K562 (cell line): Measurements from ENCODE around the gene CUEDC2.
"Not testable (repeated sequence)": the region's sequence is repeated elsewhere in the genome, so short reads cannot be mapped to it uniquely, and the experiment has no call there.

Source experiments
- CHD4 ChIP-seq: fragments of 200-600 bp; sonication (generic); IDR thresholded peaks from 3 replicates; pipeline ENCODE4 v1.6.1; 2012; ENCODE audit warnings: low read depth, mild to moderate bottlenecking, mixed read lengths, low read length, inconsistent platforms; ENCODE audit not compliant: insufficient read depth, insufficient replicate concordance, poor library complexity, severe bottlenecking
- EP300 ChIP-seq: IDR thresholded peaks from 2 replicates; pipeline ENCODE4 v1.6.1; 2012; ENCODE audit warnings: low read length, improper control_type of control experiment
- ERF ChIP-seq: fragments of 450-650 bp; formaldehyde crosslinking; IDR thresholded peaks from 2 replicates; pipeline ENCODE4 v1.4.0; 2020; ENCODE audit warnings: mild to moderate bottlenecking, mixed read lengths
- STAG1 ChIP-seq: sonication (generic); formaldehyde crosslinking; IDR thresholded peaks from 2 replicates; pipeline ENCODE4 v1.5.0; 2020; ENCODE audit warnings: missing genetic modification reagents, borderline replicate concordance
- TBP ChIP-seq: optimal IDR thresholded peaks from 2 replicates; pipeline ENCODE3; 2011; ENCODE audit warnings: low read depth, low read length, improper control_type of control experiment
- ZNF324 ChIP-seq: fragments of 250-450 bp; sonication (Bioruptor Pico); IDR thresholded peaks from 2 replicates; pipeline ENCODE4 v1.4.0; 2020; ENCODE audit warnings: mild to moderate bottlenecking
- TF ChIP-seq, protein P1 (sequence below): sonication (generic); formaldehyde crosslinking; IDR thresholded peaks from 2 replicates; pipeline ENCODE4 v1.8.0; 2022; ENCODE audit warnings: missing genetic modification reagents, mild to moderate bottlenecking, borderline replicate concordance
- TF ChIP-seq, protein P2 (sequence below), 3 experiments: IDR thresholded peaks in 2 of 3; conservative IDR thresholded peaks in 1 of 3; 2 replicates each; pipeline ENCODE4 v1.5.1; 2011 to 2012; ENCODE audit warnings: low read length in 3 of 3, mild to moderate bottlenecking in 3 of 3, control low read depth in 2 of 3, improper control_type of control experiment in 1 of 3, inconsistent platforms in 1 of 3, low read depth in 1 of 3, mixed read lengths in 1 of 3, moderate library complexity in 1 of 3; ENCODE audit not compliant: insufficient read depth in 2 of 3
- TF ChIP-seq, protein P3 (sequence below): IDR thresholded peaks from 2 replicates; pipeline ENCODE4 v1.6.1; 2014; ENCODE audit warnings: antibody characterized with exemption

DNA sequence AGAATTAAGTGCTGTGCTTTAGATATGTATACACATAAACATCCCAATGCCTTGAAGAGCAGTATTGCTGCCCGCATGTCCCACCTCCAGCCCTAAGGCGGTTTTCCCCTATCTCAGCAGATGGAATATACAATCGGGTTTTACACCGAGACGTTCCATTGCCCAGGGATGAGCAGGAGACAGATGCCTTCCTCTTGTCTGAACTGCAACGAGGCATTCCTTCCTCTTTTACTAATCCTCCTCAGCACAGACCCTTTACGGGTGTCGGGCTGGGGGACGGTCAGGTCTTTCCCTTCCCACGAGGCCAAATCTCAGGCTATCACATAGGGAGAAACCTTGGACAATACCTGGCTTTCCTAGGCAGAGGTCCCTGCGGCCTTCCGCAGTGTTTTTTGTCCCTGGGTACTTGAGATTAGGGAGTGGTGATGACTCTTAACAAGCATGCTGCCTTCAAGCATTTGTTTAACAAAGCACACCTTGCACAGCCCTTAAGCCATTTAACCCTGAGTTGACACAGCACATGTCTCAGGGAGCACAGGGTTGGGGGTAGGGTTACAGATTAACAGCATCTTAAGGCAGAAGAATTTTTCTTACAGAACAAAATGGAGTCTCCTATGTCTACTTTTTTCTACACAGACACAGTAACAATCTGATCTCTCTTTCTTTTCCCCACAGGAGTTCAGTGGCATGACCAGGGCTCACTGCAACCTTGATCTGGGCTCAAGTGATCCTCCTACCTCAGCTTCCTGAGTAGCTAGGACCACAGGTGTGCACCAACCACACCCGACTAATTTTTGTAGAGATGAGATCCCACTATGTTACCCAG lies 22.5 kb upstream of the CUEDC2 start:
- not testable (repeated sequence) for TF ChIP-seq EP300; TBP; STAG1 (CRISPR knock-in tag); CHD4
- TF ChIP-seq ZNF324 (CRISPR knock-in tag) (peak; percentile 65), ERF (CRISPR knock-in tag) (peak; percentile 95)
- TF ChIP-seq, protein P1, sequence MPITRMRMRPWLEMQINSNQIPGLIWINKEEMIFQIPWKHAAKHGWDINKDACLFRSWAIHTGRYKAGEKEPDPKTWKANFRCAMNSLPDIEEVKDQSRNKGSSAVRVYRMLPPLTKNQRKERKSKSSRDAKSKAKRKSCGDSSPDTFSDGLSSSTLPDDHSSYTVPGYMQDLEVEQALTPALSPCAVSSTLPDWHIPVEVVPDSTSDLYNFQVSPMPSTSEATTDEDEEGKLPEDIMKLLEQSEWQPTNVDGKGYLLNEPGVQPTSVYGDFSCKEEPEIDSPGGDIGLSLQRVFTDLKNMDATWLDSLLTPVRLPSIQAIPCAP (CRISPR knock-in tag), result not testable (repeated sequence)
- TF ChIP-seq, protein P2, sequence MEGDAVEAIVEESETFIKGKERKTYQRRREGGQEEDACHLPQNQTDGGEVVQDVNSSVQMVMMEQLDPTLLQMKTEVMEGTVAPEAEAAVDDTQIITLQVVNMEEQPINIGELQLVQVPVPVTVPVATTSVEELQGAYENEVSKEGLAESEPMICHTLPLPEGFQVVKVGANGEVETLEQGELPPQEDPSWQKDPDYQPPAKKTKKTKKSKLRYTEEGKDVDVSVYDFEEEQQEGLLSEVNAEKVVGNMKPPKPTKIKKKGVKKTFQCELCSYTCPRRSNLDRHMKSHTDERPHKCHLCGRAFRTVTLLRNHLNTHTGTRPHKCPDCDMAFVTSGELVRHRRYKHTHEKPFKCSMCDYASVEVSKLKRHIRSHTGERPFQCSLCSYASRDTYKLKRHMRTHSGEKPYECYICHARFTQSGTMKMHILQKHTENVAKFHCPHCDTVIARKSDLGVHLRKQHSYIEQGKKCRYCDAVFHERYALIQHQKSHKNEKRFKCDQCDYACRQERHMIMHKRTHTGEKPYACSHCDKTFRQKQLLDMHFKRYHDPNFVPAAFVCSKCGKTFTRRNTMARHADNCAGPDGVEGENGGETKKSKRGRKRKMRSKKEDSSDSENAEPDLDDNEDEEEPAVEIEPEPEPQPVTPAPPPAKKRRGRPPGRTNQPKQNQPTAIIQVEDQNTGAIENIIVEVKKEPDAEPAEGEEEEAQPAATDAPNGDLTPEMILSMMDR (IDR thresholded peaks at IDR 0.05 in 2 of 3, conservative IDR thresholded peaks at IDR 0.05 in 1 of 3; ENCODE audit: insufficient read depth in 2 of 3, low read depth in 1 of 3, low read length in 3 of 3), result not testable (repeated sequence)
- TF ChIP-seq, protein P3, sequence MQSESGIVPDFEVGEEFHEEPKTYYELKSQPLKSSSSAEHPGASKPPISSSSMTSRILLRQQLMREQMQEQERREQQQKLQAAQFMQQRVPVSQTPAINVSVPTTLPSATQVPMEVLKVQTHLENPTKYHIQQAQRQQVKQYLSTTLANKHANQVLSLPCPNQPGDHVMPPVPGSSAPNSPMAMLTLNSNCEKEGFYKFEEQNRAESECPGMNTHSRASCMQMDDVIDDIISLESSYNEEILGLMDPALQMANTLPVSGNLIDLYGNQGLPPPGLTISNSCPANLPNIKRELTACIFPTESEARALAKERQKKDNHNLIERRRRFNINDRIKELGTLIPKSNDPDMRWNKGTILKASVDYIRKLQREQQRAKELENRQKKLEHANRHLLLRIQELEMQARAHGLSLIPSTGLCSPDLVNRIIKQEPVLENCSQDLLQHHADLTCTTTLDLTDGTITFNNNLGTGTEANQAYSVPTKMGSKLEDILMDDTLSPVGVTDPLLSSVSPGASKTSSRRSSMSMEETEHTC, result not testable (repeated sequence)
